ENCODE results near the gene LENG8.

The LENG8 gene

GRCh38 chr19:54426291-54426931 lies 22.6 kb upstream of the LENG8 start:
- H3K27ac ChIP-seq (replicated peaks) = no peak overlapping the region
- H3K4me3 ChIP-seq (replicated peaks; ENCODE audit: insufficient read depth, low read length) = no peak overlapping the region
- no peak for DNase-seq (ENCODE audit: low read depth in 1 of 2, low spot score in 1 of 2)
- peaks cover 19% of the 10 kb centered on the region for H3K27me3 ChIP-seq (ENCODE audit: insufficient read depth, poor library complexity, severe bottlenecking)
- no peak for TF ChIP-seq CTCF (IDR thresholded peaks at IDR 0.05; ENCODE audit: insufficient read depth, low read length)

- TF ChIP-seq REST (IDR thresholded peaks at IDR 0.05; ENCODE audit: insufficient replicate concordance, low read depth) (no peak), GABPA (IDR thresholded peaks at IDR 0.05; ENCODE audit: low read depth) (no peak), CTCF (IDR thresholded peaks at IDR 0.05; ENCODE audit: insufficient read depth, low read length) (no peak), SPI1 (IDR thresholded peaks at IDR 0.05; ENCODE audit: borderline replicate concordance, low read depth) (no peak), POLR2AphosphoS5 (IDR thresholded peaks at IDR 0.05; ENCODE audit: low read depth) (no peak)
- Histone ChIP-seq H3K27ac (replicated peaks) (no peak overlapping the region), H3K27me3 (ENCODE audit: insufficient read depth, poor library complexity, severe bottlenecking) (peaks cover 22% of the 10 kb centered on the region), H3K4me3 (replicated peaks; ENCODE audit: insufficient read depth, low read length) (no peak overlapping the region)
- no peak for DNase-seq (ENCODE audit: low read depth in 1 of 2, low spot score in 1 of 2)
Measured at GRCh38 chr19:54427586-54427985, 21.4 kb upstream of the LENG8 start.

- H3K27ac ChIP-seq (replicated peaks) = no peak overlapping the region
- no peak for DNase-seq (ENCODE audit: low read depth in 1 of 2, low spot score in 1 of 2)
- no peak overlapping the region for H3K4me3 ChIP-seq (replicated peaks; ENCODE audit: insufficient read depth, low read length)
- TF ChIP-seq REST (IDR thresholded peaks at IDR 0.05; ENCODE audit: insufficient replicate concordance, low read depth) = no peak
- no peak for TF ChIP-seq CTCF (IDR thresholded peaks at IDR 0.05; ENCODE audit: insufficient read depth, low read length)
- no peak for TF ChIP-seq SPI1 (IDR thresholded peaks at IDR 0.05; ENCODE audit: borderline replicate concordance, low read depth)
- no peak for TF ChIP-seq GABPA (IDR thresholded peaks at IDR 0.05; ENCODE audit: low read depth)
- no peak for TF ChIP-seq POLR2AphosphoS5 (IDR thresholded peaks at IDR 0.05; ENCODE audit: low read depth)
- peaks cover 24% of the 10 kb centered on the region for H3K27me3 ChIP-seq (ENCODE audit: insufficient read depth, poor library complexity, severe bottlenecking)
Measured at GRCh38 chr19:54428323-54429175, 20.4 kb upstream of the LENG8 start.

Data from HL-60 (cell line).